K562 (cell line): Measurements from ENCODE around the gene NAA10. TPM values are rescaled to one million over a fixed set of nuclear protein-coding genes. Genes with fewer than 3 reads are reported as not detected.

ENCODE experiments used
- ATAC-seq: fragments of 200-7000 bp; cut with Tn5 transposase; 3 replicates; pipeline ENCODE4 v1.9.1; 2020; ENCODE audit warnings: moderate library complexity
- BruUV-seq: library from RNA; stranded (reverse); fragments of 400-500 nt; replicated peaks from 2 replicates; lab custom pipeline; 2021; lab: Mats Ljungman, UMichigan
- CTCF ChIA-PET: fragments of 300-600 bp; formaldehyde crosslinking; extraction: SDS; loops from one replicate; lab custom pipeline; 2021; ENCODE audit warnings: low intra/inter-chr PET ratio; lab: Yijun Ruan, JAX
- POLR2A ChIA-PET: fragments of 300-600, 350-650 bp; sonication (Branson Sonifier 250); formaldehyde crosslinking; extraction: SDS; loops from one replicate; lab custom pipeline; 2021; ENCODE audit warnings: antibody characterized with exemption, inconsistent platforms; lab: Yijun Ruan, JAX
- DNase-seq, 4 experiments: peaks; one replicate each; pipeline versions ENCODE4 v3.0.0 to v3.0.0-alpha.2; 2011 to 2018; ENCODE audit warnings: low spot score in 3 of 4, mixed read lengths in 3 of 4; ENCODE audit errors: extremely low read depth in 1 of 4
- FAIRE-seq: peaks from 2 replicates; lab custom pipeline; 2011; peaks lifted over from hg19 to GRCh38; lab: Jason Lieb, UNC
- H2AFZ ChIP-seq: 2 replicates; pipeline ENCODE4 v1.6.0; 2011; ENCODE audit warnings: low read depth, low read length, control low read depth, inconsistent platforms
- H3K27ac ChIP-seq: fragments of 200-600 bp; 3 replicates; pipeline ENCODE4 v1.8.0; 2011; ENCODE audit warnings: low read depth, mild to moderate bottlenecking, control low read depth, inconsistent platforms, low read length, moderate library complexity, mixed read lengths; ENCODE audit errors: extremely low read depth
- H3K27me3 ChIP-seq, 2 experiments: fragments of 300-600 bp in 1 of 2; 2 replicates in 1 of 2; 3 replicates in 1 of 2; pipeline versions ENCODE4 v1.6.0 to v1.8.0; 2011; ENCODE audit warnings: inconsistent platforms in 2 of 2, low read length in 2 of 2, mild to moderate bottlenecking in 1 of 2, mixed read lengths in 1 of 2, moderate library complexity in 1 of 2; ENCODE audit not compliant: control insufficient read depth in 2 of 2, insufficient read depth in 2 of 2
- H3K36me3 ChIP-seq: fragments of 300-600 bp; 3 replicates; pipeline ENCODE4 v1.8.0; 2011; ENCODE audit warnings: mild to moderate bottlenecking, low read length, inconsistent platforms; ENCODE audit not compliant: control insufficient read depth, insufficient read depth
- H3K4me1 ChIP-seq, 2 experiments: fragments of 200-600 bp in 1 of 2; replicated peaks in 1 of 2; 2 replicates in 1 of 2; 3 replicates in 1 of 2; pipeline versions ENCODE4 v1.5.1 to v1.8.0; 2011; ENCODE audit warnings: inconsistent platforms in 2 of 2, low read length in 2 of 2, mild to moderate bottlenecking in 1 of 2, mixed read lengths in 1 of 2, moderate library complexity in 1 of 2; ENCODE audit not compliant: control insufficient read depth in 2 of 2, insufficient read depth in 2 of 2
- H3K4me2 ChIP-seq: 2 replicates; pipeline ENCODE4 v1.6.1; 2011; ENCODE audit warnings: low read length, control low read depth, inconsistent platforms, mixed read lengths; ENCODE audit not compliant: insufficient read depth
- H3K4me3 ChIP-seq: fragments of 200-600 bp; sonication (generic), shearing (Covaris generic); 2 replicates; pipeline ENCODE4 v1.5.1; 2016; ENCODE audit warnings: control low read depth, inconsistent platforms
- H3K79me2 ChIP-seq: fragments of 200-600 bp; 3 replicates; pipeline ENCODE4 v1.8.0; 2011; ENCODE audit warnings: low read length, inconsistent platforms; ENCODE audit not compliant: control insufficient read depth, insufficient read depth
- H3K9ac ChIP-seq, 2 experiments: 2 replicates each; pipeline versions ENCODE4 v1.6.0 to v1.6.1; 2011; ENCODE audit warnings: low read depth in 2 of 2, low read length in 2 of 2, control low read depth in 1 of 2, inconsistent platforms in 1 of 2, mild to moderate bottlenecking in 1 of 2, mixed read lengths in 1 of 2; ENCODE audit not compliant: insufficient read depth in 1 of 2
- H3K9me1 ChIP-seq: one replicate; pipeline ENCODE4 v1.6.0; 2011; ENCODE audit warnings: inconsistent platforms, mild to moderate bottlenecking, low read length, moderate library complexity; ENCODE audit not compliant: control insufficient read depth, insufficient read depth
- H3K9me3 ChIP-seq: replicated peaks from 2 replicates; pipeline ENCODE4 v1.5.1; 2011; ENCODE audit warnings: low read depth, low read length, inconsistent platforms; ENCODE audit not compliant: control insufficient read depth, insufficient read depth
- H4K20me1 ChIP-seq: replicated peaks from 2 replicates; pipeline ENCODE4 v1.6.1; 2011; ENCODE audit warnings: low read length, inconsistent platforms, mixed read lengths; ENCODE audit not compliant: control insufficient read depth, insufficient read depth
- CBFA2T2 ChIP-seq: fragments of 450-650 bp; conservative IDR thresholded peaks from 2 replicates; pipeline ENCODE4 v1.6.1; 2017; ENCODE audit warnings: mild to moderate bottlenecking
- CC2D1A ChIP-seq: fragments of 450-650 bp; IDR thresholded peaks from 2 replicates; pipeline ENCODE4 v1.6.1; 2017; ENCODE audit warnings: mild to moderate bottlenecking
- CREM ChIP-seq: IDR thresholded peaks from 2 replicates; pipeline ENCODE4 v1.6.1; 2014; ENCODE audit warnings: antibody characterized with exemption, low read depth
- GABPB2 ChIP-seq: fragments of 250-450 bp; sonication (Bioruptor Pico); conservative IDR thresholded peaks from 2 replicates; pipeline ENCODE4 v1.5.1; 2021; ENCODE audit warnings: mild to moderate bottlenecking
- GATAD2A ChIP-seq: fragments of 450-650 bp; IDR thresholded peaks from 2 replicates; pipeline ENCODE4 v1.6.1; 2017
- GTF2F1 ChIP-seq: IDR thresholded peaks from 2 replicates; pipeline ENCODE4 v1.6.1; 2011; ENCODE audit warnings: low read depth, low read length, improper control_type of control experiment
- HDAC8 ChIP-seq: fragments of 450-650 bp; IDR thresholded peaks from 2 replicates; pipeline ENCODE4 v1.6.1; 2016; ENCODE audit warnings: mild to moderate bottlenecking, missing genetic modification characterization, moderate library complexity, missing compliant biosample characterization
- MED1 ChIP-seq: sonication (generic); formaldehyde crosslinking; IDR thresholded peaks from 2 replicates; pipeline ENCODE4 v1.8.1; 2023; ENCODE audit warnings: missing genetic modification reagents, borderline replicate concordance
- NFYB ChIP-seq: IDR thresholded peaks from 2 replicates; pipeline ENCODE4 v1.6.1; 2011; ENCODE audit warnings: mild to moderate bottlenecking, moderate library complexity; ENCODE audit not compliant: insufficient read length; ENCODE audit errors: extremely low read depth
- NUFIP1 ChIP-seq: fragments of 450-650 bp; IDR thresholded peaks from 2 replicates; pipeline ENCODE4 v1.6.1; 2018; ENCODE audit not compliant: partially characterized antibody
- RFX7 ChIP-seq: fragments of 250-450 bp; sonication (Bioruptor Pico); IDR thresholded peaks from 2 replicates; pipeline ENCODE4 v1.5.1; 2021; ENCODE audit warnings: mild to moderate bottlenecking
- TAL1 ChIP-seq: fragments of 450-650 bp; IDR thresholded peaks from 2 replicates; pipeline ENCODE4 v1.6.1; 2016; ENCODE audit warnings: mild to moderate bottlenecking
- TEAD4 ChIP-seq, 2 experiments: sonication (generic) in 1 of 2; formaldehyde crosslinking in 1 of 2; IDR thresholded peaks; 2 replicates each; pipeline versions ENCODE4 v1.6.1 to v1.8.0; 2012 to 2022; ENCODE audit warnings: borderline replicate concordance in 1 of 2, inconsistent platforms in 1 of 2, low read length in 1 of 2, mild to moderate bottlenecking in 1 of 2, missing genetic modification reagents in 1 of 2
- ZNF263 ChIP-seq: sonication (generic); formaldehyde crosslinking; IDR thresholded peaks from 2 replicates; pipeline ENCODE4 v1.8.0; 2022; ENCODE audit warnings: mild to moderate bottlenecking, missing genetic modification reagents, borderline replicate concordance
- ZNF316 ChIP-seq: fragments of 450-650 bp; IDR thresholded peaks from 2 replicates; pipeline ENCODE4 v1.6.1; 2016
- ZNF57 ChIP-seq: fragments of 450-650 bp; formaldehyde crosslinking; IDR thresholded peaks from 2 replicates; pipeline ENCODE4 v1.4.0; 2020; ENCODE audit warnings: mild to moderate bottlenecking, moderate library complexity
- ZNF77 ChIP-seq: fragments of 250-450 bp; sonication (Bioruptor Pico); IDR thresholded peaks from 2 replicates; pipeline ENCODE4 v1.5.0; 2020
- WGBS: fragments of 100-300 bp; shearing (Covaris generic); methylation state at CpG from one replicate; pipeline ENCODE4 v1.1.6; 2016; ENCODE audit warnings: low coverage, mixed read lengths; ENCODE audit not compliant: insufficient coverage; ENCODE audit errors: missing lambda C conversion rate; 5-methylcytosine and 5-hydroxymethylcytosine counted together
- in situ Hi-C: fragments of 300-500 bp; cut with MboI; formaldehyde crosslinking; loops from 4 replicates; pipeline ENCODE4 v1.15.0; 2018; ENCODE audit warnings: inconsistent platforms, mixed read lengths
- intact Hi-C: fragments of 100-400 bp; cut with micrococcal nuclease; formaldehyde crosslinking; loops from 2 replicates; pipeline ENCODE4 v1.14.2; 2022
- polyA plus RNA-seq, 8 experiments: library from polyadenylated mRNA; depleted of rRNA in 4 of 8; stranded (reverse) in 5 of 8; unstranded in 3 of 8; fragments of >200 nt; fragmentation: Nextera tagmentation in 2 of 8; fragmentation: Illumina TruSeq in 1 of 8; extraction: Ambion mirVana in 2 of 8; extraction: Trizol in 1 of 8; gene quantifications; 2 replicates each; pipeline versions ENCODE4 v1.2.1 to v1.2.3, GENCODE V29; 2011 to 2014; ENCODE audit warnings: inconsistent platforms in 1 of 8, missing spikeins in 1 of 8
- total RNA-seq, 7 experiments: library from RNA; depleted of rRNA in 6 of 7; stranded (reverse); fragments of >200 nt in 6 of 7; fragmentation: Illumina TruSeq in 2 of 7; extraction: Trizol in 2 of 7; gene quantifications; 2 replicates each; pipeline versions ENCODE4 v1.2.1 to v1.2.3, GENCODE V29; 2011 to 2021; ENCODE audit warnings: low replicate concordance in 1 of 7
- TF ChIP-seq, protein P1 (sequence below): fragments of 250-450 bp; sonication (Bioruptor Pico); IDR thresholded peaks from 2 replicates; pipeline ENCODE4 v1.4.0; 2020; ENCODE audit warnings: mild to moderate bottlenecking, moderate library complexity
- TF ChIP-seq, protein P2 (sequence below): fragments of 450-650 bp; IDR thresholded peaks from 2 replicates; pipeline ENCODE4 v1.6.1; 2016; ENCODE audit warnings: missing biosample characterization, missing genetic modification characterization

The NAA10 gene
- total and polyA plus RNA-seq, 9 of the 15 experiments (the other 6 are each of a cell fraction or from before 2014, with no cell fraction given), result 11.1 to 250 (median 134) TPM

DNA sequence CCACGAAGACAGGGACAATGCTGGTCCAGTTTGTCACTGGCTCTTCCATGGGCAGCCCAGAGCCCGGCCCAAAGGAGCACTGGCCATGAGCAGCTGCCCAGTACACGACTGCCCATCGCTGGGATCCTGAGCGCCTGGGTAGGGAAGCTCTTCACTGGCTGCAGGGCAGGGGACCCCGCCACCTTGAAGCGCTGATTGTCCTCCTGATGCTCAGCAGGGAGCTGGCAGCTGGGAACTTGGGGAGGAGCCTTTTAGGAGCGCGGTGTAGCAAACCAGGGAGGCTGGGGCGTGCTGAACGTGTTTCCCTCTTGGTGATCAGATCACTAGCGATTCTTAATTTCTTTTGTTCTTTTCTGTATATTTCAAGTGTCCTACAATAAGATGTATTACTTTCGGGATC lies 50.7 kb downstream of the NAA10 start:
- Histone ChIP-seq H4K20me1 (peaks cover 6% of the 10 kb centered on the region; the same call in 1 of the 2 replicates), H2AFZ (no peak overlapping the region), H3K9me3 (no peaks in the 10 kb centered on the region), H3K4me2 (no peak overlapping the region)
- TF ChIP-seq MED1 (CRISPR knock-in tag) (no peak), GATAD2A (no peak), NFYB (no peak), ZNF316 (no peak), CBFA2T2 (no peak), ZNF263 (CRISPR knock-in tag) (no peak; the same call in 1 of the 2 replicates), CC2D1A (no peak), GTF2F1 (no peak), ZNF77 (CRISPR knock-in tag) (no peak), ZNF57 (no peak), GABPB2 (CRISPR knock-in tag) (no peak), NUFIP1 (no peak), TEAD4 (IDR thresholded peaks at IDR 0.05; ENCODE audit: low read length) (no peak), TEAD4 (CRISPR knock-in tag; IDR thresholded peaks at IDR 0.05; ENCODE audit: borderline replicate concordance) (no peak), HDAC8 (tag) (no peak), TAL1 (no peak), RFX7 (CRISPR knock-in tag) (no peak), CREM (no peak)
- TF ChIP-seq, protein P1, sequence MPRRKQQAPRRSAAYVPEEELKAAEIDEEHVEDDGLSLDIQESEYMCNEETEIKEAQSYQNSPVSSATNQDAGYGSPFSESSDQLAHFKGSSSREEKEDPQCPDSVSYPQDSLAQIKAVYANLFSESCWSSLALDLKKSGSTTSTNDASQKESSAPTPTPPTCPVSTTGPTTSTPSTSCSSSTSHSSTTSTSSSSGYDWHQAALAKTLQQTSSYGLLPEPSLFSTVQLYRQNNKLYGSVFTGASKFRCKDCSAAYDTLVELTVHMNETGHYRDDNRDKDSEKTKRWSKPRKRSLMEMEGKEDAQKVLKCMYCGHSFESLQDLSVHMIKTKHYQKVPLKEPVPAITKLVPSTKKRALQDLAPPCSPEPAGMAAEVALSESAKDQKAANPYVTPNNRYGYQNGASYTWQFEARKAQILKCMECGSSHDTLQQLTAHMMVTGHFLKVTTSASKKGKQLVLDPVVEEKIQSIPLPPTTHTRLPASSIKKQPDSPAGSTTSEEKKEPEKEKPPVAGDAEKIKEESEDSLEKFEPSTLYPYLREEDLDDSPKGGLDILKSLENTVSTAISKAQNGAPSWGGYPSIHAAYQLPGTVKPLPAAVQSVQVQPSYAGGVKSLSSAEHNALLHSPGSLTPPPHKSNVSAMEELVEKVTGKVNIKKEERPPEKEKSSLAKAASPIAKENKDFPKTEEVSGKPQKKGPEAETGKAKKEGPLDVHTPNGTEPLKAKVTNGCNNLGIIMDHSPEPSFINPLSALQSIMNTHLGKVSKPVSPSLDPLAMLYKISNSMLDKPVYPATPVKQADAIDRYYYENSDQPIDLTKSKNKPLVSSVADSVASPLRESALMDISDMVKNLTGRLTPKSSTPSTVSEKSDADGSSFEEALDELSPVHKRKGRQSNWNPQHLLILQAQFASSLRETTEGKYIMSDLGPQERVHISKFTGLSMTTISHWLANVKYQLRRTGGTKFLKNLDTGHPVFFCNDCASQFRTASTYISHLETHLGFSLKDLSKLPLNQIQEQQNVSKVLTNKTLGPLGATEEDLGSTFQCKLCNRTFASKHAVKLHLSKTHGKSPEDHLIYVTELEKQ, result no peak
- TF ChIP-seq, protein P2, sequence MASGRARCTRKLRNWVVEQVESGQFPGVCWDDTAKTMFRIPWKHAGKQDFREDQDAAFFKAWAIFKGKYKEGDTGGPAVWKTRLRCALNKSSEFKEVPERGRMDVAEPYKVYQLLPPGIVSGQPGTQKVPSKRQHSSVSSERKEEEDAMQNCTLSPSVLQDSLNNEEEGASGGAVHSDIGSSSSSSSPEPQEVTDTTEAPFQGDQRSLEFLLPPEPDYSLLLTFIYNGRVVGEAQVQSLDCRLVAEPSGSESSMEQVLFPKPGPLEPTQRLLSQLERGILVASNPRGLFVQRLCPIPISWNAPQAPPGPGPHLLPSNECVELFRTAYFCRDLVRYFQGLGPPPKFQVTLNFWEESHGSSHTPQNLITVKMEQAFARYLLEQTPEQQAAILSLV (tag), result no peak
- TF ChIP-seq, all 486 proteins: peak for 0
- DNase-seq (no peak), FAIRE-seq (no peak), ATAC-seq (no peak)
- WGBS, result 3% methylated on average over 9 of the region's 13 CpGs
- H3K9ac ChIP-seq, result no peak overlapping the region
- no peak overlapping the region for H3K27ac ChIP-seq
- no peaks in the 10 kb centered on the region for H3K36me3 ChIP-seq
- intact Hi-C loops, result no loop called here
- H3K27me3 ChIP-seq, result peaks cover 0 to 31% of the 10 kb centered on the region in 2 experiments; a peak in 2 of 5 replicates
- no peak overlapping the region for H3K4me3 ChIP-seq
- CTCF ChIA-PET, result no interaction called here
- BruUV-seq, result no TSS peak
- no peaks in the 10 kb centered on the region for H3K9me1 ChIP-seq
- H3K4me1 ChIP-seq, result peaks cover 10 to 60% of the 10 kb centered on the region in 2 experiments
- POLR2A ChIA-PET, result interaction anchor here (0.6 kb wide), 1 partner anchor 43 kb away, joined by 3 read pairs; no protein-coding TSS in a partner anchor
- in situ Hi-C loops, result no loop called here
- no peaks in the 10 kb centered on the region for H3K79me2 ChIP-seq
